ENCODE data around the gene NPAS3.

The NPAS3 gene

DNA sequence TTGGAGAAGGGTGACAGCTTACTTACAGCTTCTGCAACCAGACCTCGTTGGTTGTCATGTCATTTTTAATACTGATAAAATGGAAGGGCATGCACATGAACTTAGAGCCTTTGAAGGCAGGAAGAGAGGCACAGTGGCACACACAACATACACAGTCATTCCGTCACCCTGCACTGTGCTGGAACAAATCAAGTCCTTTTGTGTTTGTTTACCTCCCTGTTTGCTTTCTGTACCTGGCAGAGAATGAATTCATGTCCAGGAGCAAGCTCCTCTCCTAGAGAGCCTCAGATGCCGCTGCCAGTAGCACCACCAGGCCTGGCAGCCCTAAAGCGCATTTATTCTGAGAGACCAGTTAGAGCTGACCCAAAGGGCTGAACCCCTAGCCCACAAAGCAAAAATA lies 551.9 kb downstream of the NPAS3 start:
- DNase-seq, result no peak

DNA sequence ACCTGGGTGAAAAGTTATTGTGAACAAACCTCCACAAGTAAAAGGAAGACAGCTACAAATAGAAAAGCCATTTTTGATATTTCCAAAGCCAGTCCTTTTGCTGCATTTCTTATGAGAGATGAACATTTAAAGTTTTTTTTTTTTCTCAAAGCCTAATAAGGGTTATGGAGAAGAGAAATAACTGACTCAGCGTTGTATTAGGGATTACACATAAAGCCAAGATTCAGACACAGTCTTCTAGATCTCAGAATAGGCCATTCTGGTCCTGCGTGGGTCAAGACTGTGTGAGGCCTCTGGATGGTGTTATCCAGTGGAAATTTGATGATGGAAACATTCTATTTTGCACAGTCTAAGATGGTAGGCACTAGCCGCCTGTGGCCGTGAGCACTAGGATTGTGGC lies 552.4 kb downstream of the NPAS3 start:
- DNase-seq, result no peak

DNA sequence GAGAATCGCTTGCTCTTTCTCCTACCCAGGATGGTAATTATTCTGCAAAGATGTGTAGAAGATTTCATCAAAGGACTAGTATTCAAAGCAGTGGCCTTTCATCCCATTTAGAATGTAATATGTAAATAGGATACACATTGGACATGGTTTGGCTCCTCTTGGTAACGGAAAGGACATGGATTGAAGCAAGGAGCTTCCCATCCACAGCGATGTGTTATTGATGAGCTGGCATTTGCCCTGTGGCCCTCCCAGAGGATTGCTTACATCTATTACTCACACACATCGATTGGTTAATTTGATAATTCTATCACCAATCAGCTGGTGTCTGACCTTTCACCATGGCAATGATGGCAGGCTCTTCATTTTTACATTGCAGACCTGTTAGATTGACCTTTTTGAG lies 553.8 kb downstream of the NPAS3 start:
- no peak for DNase-seq

DNA sequence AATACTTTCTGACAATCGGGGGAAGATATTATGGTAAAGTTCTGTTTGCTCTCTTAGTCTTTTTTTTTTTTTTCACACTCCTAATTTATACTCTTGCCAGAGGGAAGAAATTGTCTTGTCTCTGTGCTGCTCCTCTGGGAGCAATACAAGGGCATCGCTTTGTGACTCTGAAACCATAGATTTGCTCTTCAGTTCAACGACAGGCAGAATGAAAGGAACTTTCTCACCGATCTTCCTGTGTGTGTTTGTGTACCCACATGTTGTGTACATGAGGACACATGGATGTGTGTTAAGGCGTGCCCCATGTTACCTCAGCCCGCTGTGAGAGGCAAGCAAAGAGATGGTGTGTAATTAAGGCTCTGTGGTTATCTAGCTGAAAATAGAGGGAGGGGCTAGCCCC lies 554.6 kb downstream of the NPAS3 start:
- no peak for DNase-seq

DNA sequence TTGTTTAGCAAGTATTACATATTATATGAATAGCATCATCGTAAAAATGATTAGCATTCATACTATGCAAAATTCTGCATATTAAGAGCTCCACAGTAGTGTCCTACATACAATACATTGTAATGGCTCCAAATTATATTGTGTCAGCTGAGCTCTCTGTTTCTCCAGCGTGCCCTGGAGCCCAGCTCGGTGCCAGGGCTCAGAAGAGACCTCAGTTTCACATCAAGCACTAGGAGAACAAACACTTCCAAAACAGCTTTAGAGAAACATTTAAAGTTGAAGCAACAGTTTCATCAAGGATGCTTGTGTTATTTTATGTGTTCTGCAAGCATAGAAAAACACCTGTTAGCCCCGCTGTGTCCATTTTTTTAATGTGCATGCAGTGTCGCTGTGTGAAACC lies 555.3 kb downstream of the NPAS3 start:
- DNase-seq, result no peak

DNA sequence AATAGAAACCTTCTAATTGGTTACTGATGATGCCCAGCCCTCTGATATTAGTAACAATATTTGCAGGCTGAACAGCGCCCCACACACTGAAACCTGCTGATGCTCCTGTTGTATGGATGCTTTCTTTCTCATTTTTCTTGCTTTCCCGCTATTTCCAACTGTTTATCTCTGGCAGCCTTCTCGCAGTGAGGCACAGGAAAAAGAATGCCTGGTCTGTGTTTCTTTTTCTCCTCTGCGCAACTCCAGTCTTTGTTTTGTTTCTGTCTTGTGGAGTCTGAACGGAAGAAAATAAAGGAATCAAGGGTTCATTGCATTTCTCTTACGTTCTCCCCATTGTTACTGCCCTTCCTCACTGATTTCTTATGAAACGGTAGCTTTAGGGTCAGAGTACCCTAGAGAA lies 561.0 kb downstream of the NPAS3 start:
- no peak for DNase-seq

DNA sequence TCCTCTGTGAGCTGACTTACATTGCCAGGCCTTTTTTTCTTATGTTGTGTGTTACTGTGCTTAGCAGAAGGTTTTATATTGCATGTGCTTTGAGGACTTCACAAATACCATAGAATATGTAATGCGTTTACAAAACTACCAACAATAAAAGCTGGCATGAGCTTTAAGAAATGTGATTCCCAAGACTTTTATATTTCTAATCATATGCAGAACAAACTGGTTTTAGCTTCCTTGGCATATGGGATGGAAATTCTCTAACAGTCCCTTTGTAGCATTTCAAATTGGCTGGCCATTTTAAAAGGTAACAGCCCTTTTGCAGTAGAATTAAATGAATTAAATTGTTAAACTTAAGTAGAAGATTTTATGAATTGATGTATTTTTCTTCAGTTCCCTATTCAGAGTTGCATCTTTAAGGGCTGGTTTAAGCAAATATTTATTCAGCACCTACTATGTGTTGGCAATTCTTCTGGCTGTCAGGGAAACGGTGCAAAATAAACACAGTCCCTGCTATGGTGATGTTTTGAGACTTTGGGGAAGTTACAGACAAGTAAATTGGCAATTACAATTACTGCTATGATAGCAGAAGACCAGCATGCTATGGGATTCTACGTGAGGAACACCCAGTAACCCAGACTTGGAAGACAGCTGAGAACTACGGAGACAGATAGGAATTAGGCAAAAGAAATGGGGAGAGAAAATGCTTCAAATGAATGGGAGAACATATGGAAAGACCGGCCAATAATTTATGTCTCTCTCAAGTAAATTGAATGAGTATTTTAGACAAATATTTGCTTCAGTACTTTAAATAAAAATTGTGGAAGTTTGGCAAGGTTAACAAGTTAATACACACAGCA lies 565.8 kb downstream of the NPAS3 start:
- DNase-seq, result no peak

DNA sequence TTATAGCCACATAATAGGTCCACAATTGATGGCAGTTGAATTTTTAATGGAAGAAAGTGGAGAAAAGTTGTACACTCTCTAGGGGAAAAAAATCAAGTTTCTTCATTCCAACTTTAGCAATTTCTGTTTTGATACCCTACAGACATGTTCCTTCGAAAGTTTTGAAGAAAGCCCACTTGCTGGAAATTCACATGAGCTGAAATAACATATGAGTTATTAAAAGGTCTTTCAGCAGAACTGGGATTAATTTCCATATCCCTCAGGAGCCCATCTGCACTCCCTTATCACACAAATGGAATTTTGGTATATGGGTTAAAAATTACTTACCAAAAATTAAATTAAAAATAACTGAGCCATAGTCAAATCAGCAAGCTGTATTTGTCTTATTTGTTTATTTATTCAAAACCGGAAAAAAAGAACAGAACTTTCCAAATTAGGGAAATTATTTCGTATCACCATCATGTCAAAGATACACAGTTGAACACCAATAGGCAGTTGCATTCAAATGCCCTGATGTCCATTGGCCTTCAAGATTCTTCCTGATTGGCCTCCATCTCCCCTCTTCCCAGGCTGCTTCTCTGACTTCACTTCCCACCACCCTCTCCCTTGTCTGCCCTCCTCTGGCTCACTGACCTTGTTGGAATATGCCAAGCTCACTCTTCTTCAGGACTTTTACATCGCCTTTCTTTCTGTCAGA lies 566.7 kb downstream of the NPAS3 start:
- DNase-seq, result no peak

DNA sequence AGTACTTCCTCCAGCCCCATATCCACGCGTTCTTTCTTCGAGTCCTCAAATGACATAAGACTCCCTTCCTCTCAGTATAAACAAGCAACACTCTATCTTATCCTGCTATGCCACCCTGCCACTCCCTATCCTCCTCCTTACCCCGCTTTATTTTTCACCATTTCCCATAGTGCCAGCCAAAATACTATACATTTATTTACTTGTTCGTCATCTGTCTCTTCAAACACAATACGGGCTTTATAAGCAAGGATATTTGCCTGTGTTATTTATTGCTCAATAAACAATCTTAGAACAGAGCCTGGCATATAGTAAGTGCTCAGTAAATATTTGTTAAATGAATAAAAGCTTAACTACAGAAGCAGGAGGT lies 567.3 kb downstream of the NPAS3 start:
- DNase-seq, result no peak

DNA sequence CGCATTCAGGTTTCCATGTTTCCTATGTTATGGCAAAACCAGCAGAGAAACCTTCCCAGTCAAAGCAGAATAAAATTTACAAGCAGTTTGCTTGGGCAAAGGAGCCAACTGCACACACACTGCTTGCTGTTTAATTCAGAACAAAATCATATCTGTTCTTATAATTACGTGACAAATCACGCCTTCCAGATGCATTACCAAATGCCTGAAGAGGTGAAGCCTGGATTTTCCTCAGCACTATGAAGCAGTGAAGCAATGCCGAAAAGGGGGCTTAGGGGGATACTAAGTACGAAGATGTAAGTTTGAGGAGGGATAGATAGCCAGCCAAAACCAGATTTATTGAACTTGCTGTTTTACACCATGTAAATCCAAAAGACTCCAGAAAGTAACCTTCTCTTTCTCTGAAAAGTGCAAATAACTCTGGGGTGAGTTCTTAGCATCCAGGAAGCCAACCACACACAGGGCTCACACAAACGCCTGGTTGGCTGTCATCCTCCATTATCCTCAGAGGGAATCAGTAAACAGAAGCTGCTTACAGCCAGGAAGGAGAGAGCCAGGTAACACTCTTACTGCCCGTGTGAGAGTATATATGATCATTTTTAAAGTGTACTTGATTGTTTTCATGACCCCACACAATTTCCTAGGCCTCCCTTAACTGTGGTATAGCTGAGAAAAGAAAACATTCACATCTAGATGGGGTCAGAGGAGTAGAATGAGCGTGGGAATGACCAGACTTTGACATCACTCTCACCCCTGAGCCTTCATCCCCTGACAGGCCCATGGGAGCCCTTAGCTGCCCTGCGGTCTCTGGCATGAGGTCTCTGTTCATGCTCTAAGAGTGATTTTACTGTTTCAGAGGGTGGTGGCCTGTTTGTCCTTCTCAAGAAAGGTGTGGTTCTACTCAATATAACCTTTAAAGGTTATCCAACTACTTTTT lies 569.7 kb downstream of the NPAS3 start:
- DNase-seq, result no peak

DNA sequence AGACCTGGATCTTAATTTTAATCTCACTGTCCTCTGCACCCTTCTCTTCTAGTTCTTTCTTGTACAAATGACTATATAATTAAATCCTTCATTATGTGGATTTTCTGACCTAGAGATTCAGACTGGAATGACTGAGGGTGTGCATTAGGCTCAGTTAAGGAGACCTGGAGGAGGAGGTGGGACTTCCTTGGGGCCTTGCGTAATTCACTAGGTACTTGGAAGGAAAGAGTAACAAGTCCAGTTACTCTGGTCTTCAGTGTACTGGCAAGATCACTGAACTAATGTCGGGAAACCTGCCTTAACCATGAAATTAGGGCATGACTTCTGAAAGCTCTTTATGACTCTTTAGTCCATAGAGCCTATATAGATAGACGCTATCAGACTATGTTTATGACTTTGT lies 570.8 kb downstream of the NPAS3 start:
- no peak for DNase-seq

DNA sequence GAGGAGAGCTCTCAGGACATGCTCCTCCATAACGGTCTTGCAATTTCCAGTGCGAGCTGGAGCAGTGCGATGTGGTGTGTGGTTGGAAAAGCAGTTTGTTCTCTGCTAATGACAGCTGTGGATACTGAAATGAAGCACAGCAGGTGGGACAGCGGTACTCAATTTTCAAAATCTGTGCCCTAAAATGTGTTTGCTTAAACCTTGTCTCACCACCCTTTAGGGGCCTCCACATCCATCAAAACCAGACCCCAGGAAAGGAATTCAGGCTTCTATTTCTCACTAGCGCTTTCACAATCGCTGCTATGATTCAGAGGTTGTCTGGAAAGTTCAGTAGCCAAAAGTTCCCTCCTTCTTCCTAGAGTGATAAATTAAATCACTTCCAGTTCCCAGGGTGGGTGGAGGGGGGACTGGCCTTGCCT lies 571.4 kb downstream of the NPAS3 start:
- DNase-seq, result no peak

DNA sequence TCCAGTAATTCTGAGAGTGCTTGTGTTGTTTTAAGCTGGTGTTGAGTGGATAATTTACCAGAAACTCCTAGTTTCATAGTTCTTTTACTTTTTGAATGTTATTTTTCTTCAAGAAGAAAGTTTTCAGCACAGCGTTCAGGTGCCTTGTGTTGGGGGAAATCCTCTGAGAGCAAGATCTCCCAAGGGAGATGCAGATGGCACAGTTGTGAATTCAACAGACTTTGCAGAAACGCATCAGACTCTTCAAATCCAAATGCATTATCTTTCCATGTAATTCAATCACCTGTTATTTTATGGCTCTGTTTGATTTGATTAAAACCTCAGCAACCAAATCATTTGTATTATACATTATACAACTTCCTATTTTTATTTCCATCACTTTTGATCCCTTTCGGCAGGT lies 572.3 kb downstream of the NPAS3 start:
- no peak for DNase-seq

DNA sequence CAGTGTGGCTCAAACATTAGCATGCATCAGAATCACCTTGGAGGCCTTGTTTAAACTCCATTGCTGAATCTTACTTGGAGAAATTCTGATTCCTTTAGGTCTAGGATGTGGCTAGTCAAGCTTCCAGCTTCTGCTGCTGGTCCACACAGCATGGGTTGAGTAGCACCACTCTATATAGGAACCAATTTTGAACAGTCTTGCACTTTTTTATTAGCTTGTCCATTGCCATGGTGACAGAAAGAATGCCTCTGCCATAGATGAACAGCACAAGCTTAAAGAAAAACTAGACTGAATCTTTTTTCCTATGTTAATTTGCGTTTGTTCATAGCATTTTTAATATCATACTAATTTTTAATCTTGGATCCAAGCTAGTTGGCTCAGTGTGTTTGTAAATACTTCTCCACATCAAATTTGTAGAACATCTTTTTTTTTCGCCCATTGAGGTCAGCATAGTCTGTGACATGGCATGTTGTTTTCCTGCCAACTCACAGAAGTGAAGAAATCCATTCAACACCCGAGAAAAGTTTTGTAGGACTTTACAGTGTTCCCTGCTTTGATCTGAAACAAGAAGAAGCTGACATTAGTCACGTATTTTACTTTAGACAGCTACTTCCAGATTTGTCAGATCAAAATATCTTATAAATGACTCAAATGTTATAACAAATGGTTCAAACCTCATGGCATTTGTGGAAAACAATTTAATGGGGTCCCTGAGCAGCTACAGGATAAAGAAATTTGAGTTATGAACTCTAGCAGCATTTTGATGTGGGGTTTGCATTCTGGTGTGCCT lies 573.4 kb downstream of the NPAS3 start:
- no peak for DNase-seq

DNA sequence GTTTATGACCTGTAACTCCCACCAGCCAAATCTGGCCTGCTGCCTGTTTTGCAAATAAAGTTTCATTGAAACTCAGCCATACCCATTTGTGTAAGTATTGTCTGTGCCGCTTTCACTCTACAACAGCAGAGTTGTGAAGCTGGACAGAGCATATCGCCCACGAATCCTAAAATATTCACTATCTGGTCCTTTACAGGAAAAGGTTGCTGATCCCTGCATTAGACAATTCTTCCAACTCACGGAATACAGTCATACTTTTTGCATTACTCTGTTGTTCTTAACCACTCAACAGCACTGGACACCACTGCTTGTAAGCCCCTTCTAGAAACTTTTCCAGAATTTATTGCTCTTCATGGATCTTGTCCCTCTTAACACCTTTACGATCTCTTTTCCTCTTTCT lies 576.8 kb downstream of the NPAS3 start:
- no peak for DNase-seq

DNA sequence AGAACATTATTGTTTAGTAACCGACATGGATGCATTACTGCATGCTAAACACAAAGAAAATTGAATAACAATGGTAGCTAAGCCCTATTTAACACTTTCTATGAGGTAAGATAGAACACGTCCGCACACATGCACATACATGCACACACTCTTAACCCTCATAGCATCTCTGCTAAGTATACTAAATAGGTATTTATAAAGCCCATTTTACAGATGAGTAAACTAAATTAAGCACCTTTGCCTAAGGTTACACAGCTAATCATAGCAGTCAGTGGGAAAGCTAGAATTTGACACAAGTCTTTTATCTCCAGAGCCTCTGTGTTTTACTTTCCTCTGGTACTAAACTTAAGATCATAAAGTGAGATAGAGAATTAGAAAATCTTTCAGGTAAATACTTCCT lies 577.2 kb downstream of the NPAS3 start:
- no peak for DNase-seq

DNA sequence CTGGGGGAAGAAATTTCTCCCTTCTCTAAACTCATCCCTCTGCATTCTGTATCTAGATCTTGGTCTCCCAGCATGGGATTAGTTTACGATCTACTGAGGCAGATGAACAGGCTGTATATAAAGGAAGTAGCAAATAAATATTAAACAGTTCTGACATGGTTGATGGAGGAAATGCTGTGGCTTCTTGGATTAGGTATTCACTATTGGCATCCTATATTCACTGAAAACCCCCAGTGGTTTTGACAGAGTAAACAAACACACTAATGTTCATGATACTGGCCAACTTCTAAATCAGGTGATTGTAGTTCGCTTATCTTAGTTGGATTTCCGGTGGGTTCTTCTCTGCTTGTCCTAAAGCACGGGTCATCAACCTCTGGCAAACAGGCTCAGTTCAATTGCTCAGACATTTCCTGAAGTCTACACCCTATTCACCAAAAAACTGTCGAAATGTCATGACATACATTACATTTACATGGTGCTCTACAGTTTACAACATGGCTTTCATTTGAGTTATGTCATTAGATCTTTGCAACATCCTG lies 578.3 kb downstream of the NPAS3 start:
- no peak for DNase-seq

DNA sequence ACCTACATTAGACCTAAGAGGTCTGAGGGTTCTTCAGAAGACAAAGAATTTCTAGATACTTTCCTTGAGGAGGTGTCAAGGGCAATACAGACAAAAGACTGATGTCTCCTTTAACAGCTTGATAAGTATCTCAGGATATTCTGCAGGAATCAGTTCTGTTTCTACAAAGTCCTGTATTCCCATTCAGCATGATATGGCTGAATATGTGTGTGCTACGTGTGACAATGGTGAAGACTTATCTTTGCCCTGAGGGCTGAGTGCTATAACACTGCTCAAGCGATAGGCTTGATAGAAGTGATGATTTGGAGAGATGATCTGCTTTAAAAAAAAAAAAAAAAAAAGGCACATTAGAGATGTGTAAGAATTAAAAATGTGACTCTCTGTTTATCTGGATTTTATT lies 582.5 kb downstream of the NPAS3 start:
- no peak for DNase-seq

DNA sequence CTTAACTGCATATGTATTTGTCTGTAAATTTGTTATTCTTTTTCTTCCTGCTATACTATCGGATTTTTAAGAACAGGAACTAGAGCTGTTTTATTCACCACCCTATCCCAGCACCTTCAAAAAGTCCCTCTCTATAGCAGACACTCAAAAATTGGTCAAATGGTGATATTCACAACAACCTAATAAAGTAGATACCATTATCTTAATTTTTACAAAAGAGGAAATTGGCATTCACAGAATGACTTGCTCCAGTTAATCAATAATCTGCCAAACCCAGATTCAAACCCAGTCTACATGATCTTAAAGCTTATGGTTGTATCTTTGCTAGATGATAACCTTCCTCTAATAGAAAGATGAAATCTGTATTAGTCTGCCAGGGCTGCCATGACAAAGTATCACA lies 585.6 kb downstream of the NPAS3 start:
- DNase-seq, result no peak

DNA sequence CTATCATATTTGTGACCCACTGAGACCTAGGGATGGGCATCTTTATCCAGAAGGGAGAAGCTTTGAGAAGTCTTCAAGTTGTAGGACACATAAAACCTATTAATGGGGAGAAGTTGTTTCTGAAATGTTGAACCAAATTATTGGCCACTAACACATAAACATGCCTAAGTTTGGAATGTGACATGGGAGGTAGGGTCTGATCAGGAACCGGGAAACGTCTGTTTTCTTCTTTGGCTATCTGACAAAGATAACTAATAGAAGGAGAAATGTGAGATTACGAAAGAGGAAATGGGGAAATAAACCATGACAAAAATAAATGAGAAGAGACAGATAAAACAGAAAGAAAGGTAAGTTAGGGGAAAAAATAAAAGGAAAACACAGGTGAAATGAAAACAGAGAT lies 586.9 kb downstream of the NPAS3 start:
- DNase-seq, result no peak

DNA sequence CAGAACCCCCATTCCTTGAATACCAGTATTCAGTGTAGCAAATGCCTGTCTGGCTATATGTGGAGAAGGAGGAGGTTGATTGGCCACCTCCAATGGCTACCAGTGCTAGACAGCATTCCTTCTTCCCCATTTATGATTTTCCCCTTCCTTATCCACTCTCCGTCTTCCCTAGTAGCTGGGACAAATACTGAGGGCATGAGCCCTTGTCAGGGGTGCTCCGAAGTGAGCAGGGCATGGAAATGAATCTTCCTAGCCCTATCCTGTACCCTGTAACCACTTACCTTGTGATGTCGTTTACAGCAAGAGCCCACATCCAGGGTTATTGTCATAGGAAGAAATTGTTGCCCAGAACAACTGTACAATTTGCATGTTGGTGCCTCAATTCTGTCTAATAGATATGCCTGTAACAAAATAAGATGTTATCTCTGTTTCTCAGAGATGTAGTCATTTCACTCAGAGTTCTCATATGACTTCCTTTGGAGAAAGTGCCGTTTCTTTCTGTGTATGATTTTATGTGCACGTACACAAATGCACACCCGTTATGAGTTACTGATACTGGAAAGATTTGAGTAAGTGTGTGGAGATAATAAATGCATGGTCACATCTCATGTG lies 588.5 kb downstream of the NPAS3 start:
- no peak for DNase-seq

DNA sequence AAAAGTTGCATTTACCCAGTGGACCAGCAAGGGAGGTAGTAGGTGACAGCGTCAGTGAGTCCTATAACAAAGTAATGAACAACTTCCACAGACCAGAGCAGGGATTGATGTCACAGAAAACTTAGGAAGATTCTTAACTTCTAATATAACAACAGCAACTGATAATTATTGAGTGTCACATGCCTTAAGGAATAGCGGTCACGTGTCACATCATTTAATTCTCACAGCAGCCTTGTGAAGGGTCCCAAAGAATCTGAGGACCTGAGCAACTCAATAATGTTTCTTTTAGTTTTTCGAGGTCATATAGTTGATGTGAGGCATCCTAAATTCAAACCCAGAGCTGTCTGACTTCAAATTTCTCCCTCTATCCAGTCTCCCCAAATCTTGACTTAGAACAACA lies 590.0 kb downstream of the NPAS3 start:
- no peak for DNase-seq

Data from NCI-H1048 (cell line).